Right atrium auricular region (tissue), 2 donors: ENCODE measurements around the gene ZMYM3. TPM values are rescaled to one million over a fixed set of nuclear protein-coding genes. Genes with fewer than 3 reads are reported as not detected.

ENCODE experiments used
- DNase-seq: peaks from one replicate; pipeline ENCODE4 v3.0.0-alpha.2; 2019; ENCODE audit warnings: low spot score
- H3K27ac ChIP-seq, 2 donors: fragments of 200-600 bp; sonication (generic); 1 replicate in 1 of 2; 2 replicates in 1 of 2; pipeline ENCODE4 v1.5.1; 2016 to 2019
- H3K27me3 ChIP-seq, 2 donors: fragments of 200-600 bp; sonication (generic); one replicate each; pipeline versions ENCODE4 v1.5.1 to v1.6.0; 2017 to 2019
- H3K36me3 ChIP-seq: fragments of 200-600 bp; sonication (generic); one replicate; pipeline ENCODE4 v1.5.1; 2016
- H3K4me1 ChIP-seq, 2 donors: fragments of 200-600 bp; sonication (generic); one replicate each; pipeline versions ENCODE4 v1.5.1 to v1.6.0; 2017 to 2019
- H3K4me3 ChIP-seq, 2 donors: fragments of 200-600 bp; sonication (generic); 1 replicate in 1 of 2; 2 replicates in 1 of 2; pipeline ENCODE4 v1.5.1; 2017 to 2019; ENCODE audit warnings: mild to moderate bottlenecking in 1 of 2, moderate library complexity in 1 of 2
- H3K9me3 ChIP-seq, 2 donors: fragments of 200-600 bp; sonication (generic); one replicate each; pipeline ENCODE4 v1.5.1; 2019
- total RNA-seq, 2 donors: library from RNA; depleted of rRNA; stranded (reverse); fragments of >200 nt; gene quantifications; one replicate each; pipeline ENCODE4 v1.1.0, GENCODE V29; 2016
- TF ChIP-seq, protein P1 (sequence below), 2 donors: fragments of 200-600 bp; sonication (generic); IDR thresholded peaks; one replicate each; pipeline ENCODE4 v1.5.1; 2019; ENCODE audit warnings: antibody characterized with exemption in 2 of 2

The ZMYM3 gene
- total RNA-seq, 2 donors from 2014 or later: 10.0 to 10.5 TPM

DNA sequence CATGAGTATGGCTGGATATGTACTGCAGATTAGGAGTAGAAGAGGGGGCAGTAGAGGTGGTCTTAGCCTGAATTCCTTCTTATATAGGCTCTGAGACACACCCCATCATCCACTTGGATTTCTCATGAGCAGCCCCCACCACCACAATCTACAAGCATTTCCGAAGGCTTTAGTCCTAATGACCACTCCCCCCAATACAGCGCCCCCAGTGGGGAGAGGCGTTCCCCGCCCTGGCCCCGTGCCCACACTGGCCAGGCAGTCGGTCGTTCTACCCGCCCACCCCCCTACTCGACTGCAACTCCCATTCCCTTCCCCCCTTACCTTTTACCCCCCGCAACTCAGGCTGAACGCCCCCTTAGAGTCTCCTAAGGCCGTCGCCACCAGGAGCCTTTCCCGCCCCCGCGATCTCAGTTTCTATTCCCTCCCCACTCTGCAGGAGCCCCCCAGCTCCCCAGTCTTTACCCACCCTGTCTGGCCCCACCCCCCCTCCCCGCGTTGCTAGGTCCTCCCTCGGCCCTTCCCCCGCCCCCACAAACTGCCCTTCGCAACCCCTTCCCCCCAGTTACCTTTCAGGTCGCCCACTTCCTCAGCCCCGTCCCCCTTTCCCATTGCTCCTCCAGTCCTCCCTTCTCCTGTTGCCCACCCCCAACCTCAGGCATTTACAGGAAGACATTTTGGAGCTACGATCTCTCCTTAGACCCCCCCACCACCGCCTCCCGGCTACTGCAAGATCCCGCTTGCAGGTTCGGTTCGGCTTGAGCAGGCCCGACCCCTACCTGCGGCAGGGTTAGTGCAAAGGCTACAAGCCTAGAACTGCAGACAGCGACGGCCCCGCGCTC lies 468 bp downstream of the ZMYM3 start:
- peaks cover 0 to 15% of the 10 kb centered on the region in 2 donors for H3K4me1 ChIP-seq
- peaks cover 4% of the 10 kb centered on the region for H3K36me3 ChIP-seq
- no peaks in the 10 kb centered on the region for H3K27me3 ChIP-seq
- peak overlapping the region; percentile 79 to 87 for H3K27ac ChIP-seq
- no peak for DNase-seq
- TF ChIP-seq, protein P1, sequence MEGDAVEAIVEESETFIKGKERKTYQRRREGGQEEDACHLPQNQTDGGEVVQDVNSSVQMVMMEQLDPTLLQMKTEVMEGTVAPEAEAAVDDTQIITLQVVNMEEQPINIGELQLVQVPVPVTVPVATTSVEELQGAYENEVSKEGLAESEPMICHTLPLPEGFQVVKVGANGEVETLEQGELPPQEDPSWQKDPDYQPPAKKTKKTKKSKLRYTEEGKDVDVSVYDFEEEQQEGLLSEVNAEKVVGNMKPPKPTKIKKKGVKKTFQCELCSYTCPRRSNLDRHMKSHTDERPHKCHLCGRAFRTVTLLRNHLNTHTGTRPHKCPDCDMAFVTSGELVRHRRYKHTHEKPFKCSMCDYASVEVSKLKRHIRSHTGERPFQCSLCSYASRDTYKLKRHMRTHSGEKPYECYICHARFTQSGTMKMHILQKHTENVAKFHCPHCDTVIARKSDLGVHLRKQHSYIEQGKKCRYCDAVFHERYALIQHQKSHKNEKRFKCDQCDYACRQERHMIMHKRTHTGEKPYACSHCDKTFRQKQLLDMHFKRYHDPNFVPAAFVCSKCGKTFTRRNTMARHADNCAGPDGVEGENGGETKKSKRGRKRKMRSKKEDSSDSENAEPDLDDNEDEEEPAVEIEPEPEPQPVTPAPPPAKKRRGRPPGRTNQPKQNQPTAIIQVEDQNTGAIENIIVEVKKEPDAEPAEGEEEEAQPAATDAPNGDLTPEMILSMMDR (IDR thresholded peaks at IDR 0.05): peak; percentile 24 to 59
- no peaks in the 10 kb centered on the region for H3K9me3 ChIP-seq
- H3K4me3 ChIP-seq: peak overlapping the region; percentile 67 to 69

- Histone ChIP-seq H3K9me3 (no peaks in the 10 kb centered on the region), H3K27ac (no peak overlapping the region), H3K36me3 (peaks cover 7% of the 10 kb centered on the region), H3K27me3 (no peaks in the 10 kb centered on the region), H3K4me3 (no peak overlapping the region), H3K4me1 (peaks cover 0 to 15% of the 10 kb centered on the region in 2 donors)
- TF ChIP-seq, protein P1 (IDR thresholded peaks at IDR 0.05): no peak
- no peak for DNase-seq
Measured at GRCh38 chrX:71252221-71252620, 1.7 kb downstream of the ZMYM3 start.

- peaks cover 0 to 15% of the 10 kb centered on the region in 2 donors for H3K4me1 ChIP-seq
- TF ChIP-seq, protein P1 (IDR thresholded peaks at IDR 0.05): no peak
- no peaks in the 10 kb centered on the region for H3K27me3 ChIP-seq
- H3K36me3 ChIP-seq: peaks cover 13% of the 10 kb centered on the region
- DNase-seq: no peak
- no peaks in the 10 kb centered on the region for H3K9me3 ChIP-seq
- no peak overlapping the region for H3K4me3 ChIP-seq
- H3K27ac ChIP-seq: no peak overlapping the region
Measured at GRCh38 chrX:71251466-71251973, 2.4 kb downstream of the ZMYM3 start.

DNA sequence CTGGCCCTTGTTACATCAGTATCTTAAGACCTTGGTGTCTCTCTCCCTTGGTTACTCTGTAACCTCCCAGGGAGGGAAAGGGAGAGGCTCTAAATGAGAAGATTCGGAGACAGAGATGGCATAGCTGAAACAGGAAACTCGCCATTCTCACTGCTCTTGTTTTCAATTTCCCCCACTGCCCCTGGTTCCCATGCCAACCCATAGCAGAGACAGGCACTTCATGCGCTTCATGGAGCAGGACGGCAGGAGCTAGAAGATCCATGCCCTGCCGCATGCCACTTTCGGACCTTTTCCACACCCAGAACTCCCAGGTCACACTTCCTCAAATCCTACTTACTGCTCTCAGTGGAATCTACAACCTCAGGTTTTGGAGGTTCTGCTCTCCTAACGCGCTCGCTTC lies 3.1 kb downstream of the ZMYM3 start:
- no peak for DNase-seq
- Histone ChIP-seq H3K27ac (no peak overlapping the region), H3K9me3 (no peaks in the 10 kb centered on the region), H3K4me3 (no peak overlapping the region), H3K27me3 (no peaks in the 10 kb centered on the region), H3K36me3 (peaks cover 13% of the 10 kb centered on the region), H3K4me1 (peaks cover 0 to 15% of the 10 kb centered on the region in 2 donors)
- TF ChIP-seq, protein P1 (IDR thresholded peaks at IDR 0.05): no peak

DNA sequence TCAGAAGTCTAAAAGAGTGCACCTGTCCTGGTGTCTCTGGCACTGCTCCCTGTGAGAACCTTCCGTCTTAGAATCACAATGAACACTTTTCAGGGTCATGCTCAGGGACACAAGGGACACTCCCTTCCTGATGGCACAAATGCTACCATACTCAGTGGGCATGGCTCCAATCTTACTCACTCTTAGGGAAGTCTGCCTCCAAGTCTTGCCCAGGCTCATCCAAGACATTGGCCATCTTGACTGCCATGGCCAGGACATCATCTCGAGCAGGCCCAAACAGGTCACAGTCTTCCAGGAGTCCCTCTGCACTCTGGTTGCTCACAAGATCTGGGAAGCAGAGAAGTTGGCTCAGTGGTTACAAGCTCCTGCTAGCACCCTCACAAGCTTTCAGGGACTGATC lies 8.8 kb downstream of the ZMYM3 start:
- Histone ChIP-seq H3K4me1 (no peaks in the 10 kb centered on the region), H3K9me3 (no peaks in the 10 kb centered on the region), H3K4me3 (no peak overlapping the region), H3K36me3 (peaks cover 26% of the 10 kb centered on the region), H3K27ac (no peak overlapping the region), H3K27me3 (no peaks in the 10 kb centered on the region)
- DNase-seq: no peak
- TF ChIP-seq, protein P1 (IDR thresholded peaks at IDR 0.05): no peak
